Lower lobe of right lung (tissue), 2 donors: ENCODE measurements around the gene PRR5L. TPM values are rescaled to one million over a fixed set of nuclear protein-coding genes. Genes with fewer than 3 reads are reported as not detected.
A peak's percentile ranks its signal among the peaks of the same experiment; 100 is the strongest.

Experiments used
- ATAC-seq, 2 donors: fragments of 200-7000 bp; cut with Tn5 transposase; one replicate each; pipeline ENCODE4 v1.9.1; 2020 to 2022; ENCODE audit warnings: mild to moderate bottlenecking in 2 of 2, moderate library complexity in 2 of 2
- DNase-seq: peaks from one replicate; pipeline ENCODE4 v3.0.0-alpha.2; 2020
- H3K27ac ChIP-seq: fragments of 200-600 bp; one replicate; pipeline ENCODE4 v1.8.0; 2022
- H3K27me3 ChIP-seq: fragments of 200-600 bp; one replicate; pipeline ENCODE4 v1.8.0; 2022; ENCODE audit warnings: low read depth
- H3K36me3 ChIP-seq: fragments of 200-600 bp; one replicate; pipeline ENCODE4 v1.8.0; 2022; ENCODE audit warnings: mild to moderate bottlenecking
- H3K4me1 ChIP-seq: fragments of 200-600 bp; one replicate; pipeline ENCODE4 v1.8.0; 2022
- H3K4me3 ChIP-seq: fragments of 200-600 bp; one replicate; pipeline ENCODE4 v1.8.0; 2022; ENCODE audit warnings: mild to moderate bottlenecking
- H3K9me3 ChIP-seq: fragments of 200-600 bp; one replicate; pipeline ENCODE4 v1.8.0; 2022
- CTCF ChIP-seq: fragments of 200-600 bp; IDR thresholded peaks from one replicate; pipeline ENCODE4 v1.8.0; 2022; ENCODE audit warnings: antibody characterized with exemption, mild to moderate bottlenecking
- intact Hi-C: fragments of 100-400 bp; cut with DNase I; formaldehyde crosslinking; loops from one replicate; pipeline ENCODE4 v1.11.0; 2022
- total RNA-seq: library from RNA; stranded (reverse); fragmentation: NEBNext Ultra II Directional; extraction: Animal tissue kit (Norgen Biotek cat#: 25700); gene quantifications from one replicate; pipeline ENCODE4 v1.2.1, GENCODE V29; 2021
- donor health status: DM: no; HTN: yes; CAD: no; lungs with severe emphysema.

PRR5L gene
- total RNA-seq, 1 donor from 2014 or later: 24.9 TPM

GRCh38 chr11:36463781-36464180, 167.7 kb downstream of the PRR5L start:
- TF ChIP-seq CTCF: no peak
- no peak overlapping the region for H3K4me3 ChIP-seq
- ATAC-seq: no peak
- peaks cover 1% of the 10 kb centered on the region for H3K4me1 ChIP-seq
- H3K27me3 ChIP-seq: no peaks in the 10 kb centered on the region
- peaks cover 13% of the 10 kb centered on the region for H3K36me3 ChIP-seq
- no peak overlapping the region for H3K27ac ChIP-seq
- no peaks in the 10 kb centered on the region for H3K9me3 ChIP-seq
- DNase-seq: no peak
- intact Hi-C loops: no loop called here

GRCh38 chr11:36464720-36465119, 168.6 kb downstream of the PRR5L start:
- intact Hi-C loops: no loop called here
- H3K4me1 ChIP-seq: no peaks in the 10 kb centered on the region
- no peak overlapping the region for H3K27ac ChIP-seq
- no peak overlapping the region for H3K4me3 ChIP-seq
- H3K27me3 ChIP-seq: no peaks in the 10 kb centered on the region
- H3K9me3 ChIP-seq: no peaks in the 10 kb centered on the region
- ATAC-seq (no peak), DNase-seq (no peak)
- TF ChIP-seq CTCF: no peak
- peaks cover 13% of the 10 kb centered on the region for H3K36me3 ChIP-seq

GRCh38 chr11:36465449-36466163, 169.5 kb downstream of the PRR5L start:
- intact Hi-C loops: no loop called here
- H3K27me3 ChIP-seq: no peaks in the 10 kb centered on the region
- H3K4me3 ChIP-seq: no peak overlapping the region
- DNase-seq: no peak
- peaks cover 13% of the 10 kb centered on the region for H3K36me3 ChIP-seq
- no peak for ATAC-seq
- TF ChIP-seq CTCF: no peak
- peaks cover 9% of the 10 kb centered on the region for H3K4me1 ChIP-seq
- H3K27ac ChIP-seq: no peak overlapping the region
- no peaks in the 10 kb centered on the region for H3K9me3 ChIP-seq

- ATAC-seq: peak in 1 of 2 donors; percentile 34
- intact Hi-C loops: no loop called here
Observed at GRCh38 chr11:36467012-36467411, 170.9 kb downstream of the PRR5L start.

GRCh38 chr11:36467916-36468315, 171.8 kb downstream of the PRR5L start:
- intact Hi-C loops: no loop called here
- Histone ChIP-seq H3K36me3 (peaks cover 3% of the 10 kb centered on the region), H3K4me3 (no peak overlapping the region), H3K9me3 (no peaks in the 10 kb centered on the region), H3K27me3 (no peaks in the 10 kb centered on the region), H3K4me1 (peaks cover 14% of the 10 kb centered on the region), H3K27ac (peak overlapping the region; percentile 3)
- no peak for TF ChIP-seq CTCF
- ATAC-seq: no peak
- DNase-seq: no peak

More at GRCh38 chr11:36467012-36467411, 170.9 kb downstream of the PRR5L start:
- Histone ChIP-seq H3K36me3 (peaks cover 12% of the 10 kb centered on the region), H3K4me3 (no peak overlapping the region), H3K4me1 (peaks cover 14% of the 10 kb centered on the region), H3K27me3 (no peaks in the 10 kb centered on the region), H3K9me3 (no peaks in the 10 kb centered on the region), H3K27ac (no peak overlapping the region)
- TF ChIP-seq CTCF: no peak
- DNase-seq: no peak
